Measurements from ENCODE around the gene BAK1. TPM values are rescaled to one million over a fixed set of nuclear protein-coding genes. Genes with fewer than 3 reads are reported as not detected.

The BAK1 gene
- total RNA-seq, 4 donors from 2014 or later, result 14.3 to 26.2 (median 20.0) TPM

DNA sequence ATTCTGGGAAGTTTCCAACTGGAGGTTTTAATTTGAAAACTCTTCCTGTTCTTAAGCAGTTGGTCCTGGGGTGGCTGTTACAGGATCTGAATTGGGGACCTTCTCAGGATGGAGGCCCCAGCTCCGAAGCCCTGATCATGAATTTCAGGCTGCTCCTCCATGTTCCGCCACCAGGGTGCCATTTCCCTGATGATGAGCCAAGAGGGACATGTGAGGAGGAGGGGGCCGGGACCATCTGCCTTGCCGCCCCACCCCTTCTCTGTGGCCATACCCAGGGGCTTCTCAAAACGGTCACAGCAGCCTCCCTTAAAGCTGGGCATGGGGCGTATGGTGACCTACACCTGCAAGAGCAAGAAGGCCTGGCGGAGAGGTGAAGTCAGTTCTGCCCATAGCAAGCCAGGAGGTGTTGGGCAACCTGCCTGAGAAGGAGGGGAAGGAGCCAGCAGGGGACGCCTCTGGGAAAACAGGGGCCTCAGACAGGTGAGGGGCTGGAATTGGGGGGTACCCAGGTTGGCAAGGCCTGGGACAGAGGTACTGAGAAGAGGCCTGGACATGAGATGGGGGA lies 3.6 kb upstream of the BAK1 start:
- 77 to 90% methylated on average over 3 to 4 of the region's 8 CpGs for WGBS, 2 donors
- Histone ChIP-seq H3K27ac (no peak overlapping the region), H3K36me3 (no peaks in the 10 kb centered on the region), H3K4me3 (no peak overlapping the region), H3K27me3 (no peaks in the 10 kb centered on the region), H3K9me3 (no peaks in the 10 kb centered on the region), H3K4me1 (peaks cover 21 to 36% (median 25%) of the 10 kb centered on the region in 3 donors)
- TF ChIP-seq POLR2A (IDR thresholded peaks at IDR 0.05) (no peak), CTCF (IDR thresholded peaks at IDR 0.05) (peak in 3 of 6 experiments; percentile 18 to 48 (median 23))
- DNase-seq, result no peak
- intact Hi-C loops (cut with DNase I), result loop anchor here (10.0 kb wide), 1 partner anchor 51 kb away; no protein-coding TSS in a partner anchor

- peak overlapping the region in 1 of 4 donors; percentile 97 for H3K27ac ChIP-seq
- peaks cover 39 to 61% (median 45%) of the 10 kb centered on the region in 3 donors for H3K4me1 ChIP-seq
- WGBS, 2 donors, result 90 to 92% methylated on average over 3 to 4 of the region's 5 CpGs
- no peaks in the 10 kb centered on the region for H3K27me3 ChIP-seq
- intact Hi-C loops (cut with DNase I), result loop anchor here (10.0 kb wide), 1 partner anchor 54 kb away; no protein-coding TSS in a partner anchor
- peaks cover 0 to 15% (median 0%) of the 10 kb centered on the region in 3 donors for H3K36me3 ChIP-seq
- no peaks in the 10 kb centered on the region for H3K9me3 ChIP-seq
- no peak for TF ChIP-seq CTCF (IDR thresholded peaks at IDR 0.05)
- TF ChIP-seq POLR2A (IDR thresholded peaks at IDR 0.05), result no peak
- no peak for DNase-seq
- no peak overlapping the region for H3K4me3 ChIP-seq
Observed at GRCh38 chr6:33581186-33581585, 1.1 kb upstream of the BAK1 start.

- H3K27ac ChIP-seq, result peak overlapping the region; percentile 94 to 97 (median 94)
- H3K4me3 ChIP-seq, result peak overlapping the region; percentile 65 to 85 (median 78)
- WGBS, 2 donors, result 14 to 35% methylated on average over 4 of the region's 9 CpGs
- no peaks in the 10 kb centered on the region for H3K9me3 ChIP-seq
- intact Hi-C loops (cut with DNase I), result loop anchor here (10.0 kb wide), 1 partner anchor 164 kb away; the partner anchor contains the start of genes CUTA and PHF1
- peaks cover 32 to 52% (median 33%) of the 10 kb centered on the region in 3 donors for H3K4me1 ChIP-seq
- no peak for DNase-seq
- H3K36me3 ChIP-seq, result peaks cover 12 to 41% (median 23%) of the 10 kb centered on the region in 3 donors
- no peak for TF ChIP-seq CTCF (IDR thresholded peaks at IDR 0.05)
- no peak for TF ChIP-seq POLR2A (IDR thresholded peaks at IDR 0.05)
- no peaks in the 10 kb centered on the region for H3K27me3 ChIP-seq
Observed at GRCh38 chr6:33578588-33579011, 1.5 kb downstream of the BAK1 start.

GRCh38 chr6:33578164-33578563 lies 1.9 kb downstream of the BAK1 start:
- Histone ChIP-seq H3K4me1 (peaks cover 32 to 52% (median 33%) of the 10 kb centered on the region in 3 donors), H3K27ac (peak overlapping the region; percentile 94 to 97 (median 94)), H3K9me3 (no peaks in the 10 kb centered on the region), H3K4me3 (peak overlapping the region; percentile 65 to 85 (median 78)), H3K27me3 (no peaks in the 10 kb centered on the region), H3K36me3 (peaks cover 12 to 45% (median 23%) of the 10 kb centered on the region in 3 donors)
- intact Hi-C loops (cut with DNase I), result loop anchor here (10.0 kb wide), 1 partner anchor 163 kb away; the partner anchor contains the start of genes CUTA and PHF1
- WGBS, 2 donors, result 63 to 67% methylated on average over 7 of the region's 7 CpGs
- DNase-seq, result no peak
- TF ChIP-seq CTCF (IDR thresholded peaks at IDR 0.05), result no peak
- no peak for TF ChIP-seq POLR2A (IDR thresholded peaks at IDR 0.05)

DNA sequence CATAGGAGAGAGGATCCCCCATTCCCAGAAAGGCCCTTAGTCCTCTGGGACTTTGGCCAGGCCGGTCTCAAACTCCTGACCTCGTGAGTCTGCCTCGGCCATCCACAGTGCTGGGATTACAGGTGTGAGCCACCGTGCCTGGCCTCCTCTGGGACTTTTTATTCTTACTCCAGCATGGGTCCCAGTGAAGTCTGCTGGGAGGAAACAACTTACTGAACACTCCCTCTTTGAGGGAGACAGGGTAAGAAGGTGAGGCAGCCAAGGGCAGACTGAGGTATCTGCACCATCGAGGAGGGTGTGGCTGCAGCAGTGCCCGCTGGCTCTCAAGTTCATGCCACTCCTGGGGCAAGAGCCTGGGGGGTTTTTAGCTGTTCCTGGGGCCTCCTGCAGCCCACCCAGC lies 2.4 kb downstream of the BAK1 start:
- no peak for TF ChIP-seq POLR2A (IDR thresholded peaks at IDR 0.05)
- TF ChIP-seq CTCF (IDR thresholded peaks at IDR 0.05), result no peak
- Histone ChIP-seq H3K4me1 (peaks cover 32 to 52% (median 33%) of the 10 kb centered on the region in 3 donors), H3K9me3 (no peaks in the 10 kb centered on the region), H3K36me3 (peaks cover 12 to 45% (median 23%) of the 10 kb centered on the region in 3 donors), H3K27ac (peak overlapping the region; percentile 94 to 97 (median 94)), H3K4me3 (peak overlapping the region in 2 of 4 donors; percentile 79 to 85), H3K27me3 (no peaks in the 10 kb centered on the region)
- DNase-seq, result no peak
- 40% methylated on average over 1 of the region's 6 CpGs; no CpG with 5 or more reads in 1 of the 2 donors for WGBS, 2 donors
- intact Hi-C loops (cut with DNase I), result loop anchor here (10.0 kb wide), 1 partner anchor 163 kb away; the partner anchor contains the start of genes CUTA and PHF1

All from esophagus squamous epithelium (tissue), 5 donors.